ENCODE results near the gene ROR1. TPM values are rescaled to one million over a fixed set of nuclear protein-coding genes. Genes with fewer than 3 reads are reported as not detected.

Gene ROR1
- total RNA-seq, 1 donor from 2014 or later = 6.7 TPM

GRCh38 chr1:63849149-63849548 lies 75.3 kb downstream of the ROR1 start:
- Mint-ChIP-seq H3K27me3 (ENCODE audit: unreplicated experiment) (no peaks in the 10 kb centered on the region), H3K4me3 (ENCODE audit: unreplicated experiment) (no peak overlapping the region), H3K9me3 (ENCODE audit: unreplicated experiment) (no peaks in the 10 kb centered on the region), H3K4me1 (ENCODE audit: unreplicated experiment) (peaks cover 17% of the 10 kb centered on the region), H3K27ac (ENCODE audit: unreplicated experiment) (no peak overlapping the region), H3K36me3 (ENCODE audit: low read depth, unreplicated experiment) (no peaks in the 10 kb centered on the region)
- TF ChIP-seq CTCF (IDR thresholded peaks at IDR 0.05; ENCODE audit: unreplicated experiment) = no peak
- no peak for DNase-seq (ENCODE audit: low spot score)

- no peak for DNase-seq (ENCODE audit: low spot score)
- Mint-ChIP-seq H3K27ac (ENCODE audit: unreplicated experiment) (no peak overlapping the region), H3K4me1 (ENCODE audit: unreplicated experiment) (no peaks in the 10 kb centered on the region)
Measured at GRCh38 chr1:63854091-63854490, 80.3 kb downstream of the ROR1 start.

GRCh38 chr1:63855942-63856341 lies 82.1 kb downstream of the ROR1 start:
- no peak for DNase-seq (ENCODE audit: low spot score)
- Mint-ChIP-seq H3K36me3 (ENCODE audit: low read depth, unreplicated experiment) (no peaks in the 10 kb centered on the region), H3K9me3 (ENCODE audit: unreplicated experiment) (no peaks in the 10 kb centered on the region), H3K27me3 (ENCODE audit: unreplicated experiment) (no peaks in the 10 kb centered on the region), H3K27ac (ENCODE audit: unreplicated experiment) (no peak overlapping the region), H3K4me3 (ENCODE audit: unreplicated experiment) (no peak overlapping the region), H3K4me1 (ENCODE audit: unreplicated experiment) (no peaks in the 10 kb centered on the region)
- no peak for TF ChIP-seq CTCF (IDR thresholded peaks at IDR 0.05; ENCODE audit: unreplicated experiment)

More at GRCh38 chr1:63854091-63854490, 80.3 kb downstream of the ROR1 start:
- H3K27me3 Mint-ChIP-seq (ENCODE audit: unreplicated experiment) = no peaks in the 10 kb centered on the region
- TF ChIP-seq CTCF (IDR thresholded peaks at IDR 0.05; ENCODE audit: unreplicated experiment) = no peak
- no peaks in the 10 kb centered on the region for H3K36me3 Mint-ChIP-seq (ENCODE audit: low read depth, unreplicated experiment)
- H3K9me3 Mint-ChIP-seq (ENCODE audit: unreplicated experiment) = no peaks in the 10 kb centered on the region
- no peak overlapping the region for H3K4me3 Mint-ChIP-seq (ENCODE audit: unreplicated experiment)

GRCh38 chr1:63856924-63857323 lies 83.1 kb downstream of the ROR1 start:
- H3K27ac Mint-ChIP-seq (ENCODE audit: unreplicated experiment) = no peak overlapping the region

GRCh38 chr1:63857478-63857877 lies 83.7 kb downstream of the ROR1 start:
- H3K9me3 Mint-ChIP-seq (ENCODE audit: unreplicated experiment) = no peaks in the 10 kb centered on the region
- H3K4me1 Mint-ChIP-seq (ENCODE audit: unreplicated experiment) = no peaks in the 10 kb centered on the region
- TF ChIP-seq CTCF (IDR thresholded peaks at IDR 0.05; ENCODE audit: unreplicated experiment) = no peak
- DNase-seq (ENCODE audit: low spot score) = no peak
- H3K4me3 Mint-ChIP-seq (ENCODE audit: unreplicated experiment) = no peak overlapping the region
- no peak overlapping the region for H3K27ac Mint-ChIP-seq (ENCODE audit: unreplicated experiment)
- no peaks in the 10 kb centered on the region for H3K27me3 Mint-ChIP-seq (ENCODE audit: unreplicated experiment)
- H3K36me3 Mint-ChIP-seq (ENCODE audit: low read depth, unreplicated experiment) = no peaks in the 10 kb centered on the region

More at GRCh38 chr1:63856924-63857323, 83.1 kb downstream of the ROR1 start:
- Mint-ChIP-seq H3K4me1 (ENCODE audit: unreplicated experiment) (no peaks in the 10 kb centered on the region), H3K36me3 (ENCODE audit: low read depth, unreplicated experiment) (no peaks in the 10 kb centered on the region), H3K4me3 (ENCODE audit: unreplicated experiment) (no peak overlapping the region), H3K27me3 (ENCODE audit: unreplicated experiment) (no peaks in the 10 kb centered on the region), H3K9me3 (ENCODE audit: unreplicated experiment) (no peaks in the 10 kb centered on the region)
- TF ChIP-seq CTCF (IDR thresholded peaks at IDR 0.05; ENCODE audit: unreplicated experiment) = no peak
- DNase-seq (ENCODE audit: low spot score) = no peak
